Body of pancreas (tissue), 4 donors: ENCODE measurements around the gene RPH3AL. TPM values are rescaled to one million over a fixed set of nuclear protein-coding genes. Genes with fewer than 3 reads are reported as not detected.

Source experiments
- ATAC-seq: fragments of 150-250 bp; one replicate; pipeline ENCODE4 v1.9.1; 2016
- DNase-seq, 4 donors: peaks; one replicate each; pipeline ENCODE4 v3.0.0-alpha.2; 2019
- H3K27ac ChIP-seq, 4 donors: fragments of 200-600 bp; sonication (generic); 1 replicate in 3 of 4; 2 replicates in 1 of 4; pipeline versions ENCODE4 v1.5.1 to v1.6.1; 2016 to 2019; ENCODE audit warnings: mild to moderate bottlenecking in 1 of 4, mixed read lengths in 1 of 4, moderate library complexity in 1 of 4
- H3K27me3 ChIP-seq, 2 donors: fragments of 200-600 bp; sonication (generic); one replicate each; pipeline ENCODE4 v1.6.0; 2016; ENCODE audit warnings: mild to moderate bottlenecking in 1 of 2
- H3K36me3 ChIP-seq, 2 donors: fragments of 200-600 bp; sonication (generic); replicated peaks in 1 of 2; 2 replicates each; pipeline ENCODE4 v1.5.1; 2016; ENCODE audit warnings: low read depth in 2 of 2; ENCODE audit not compliant: insufficient read depth in 1 of 2
- H3K4me1 ChIP-seq: fragments of 200-600 bp; sonication (generic); one replicate; pipeline ENCODE4 v1.6.0; 2016
- H3K4me3 ChIP-seq, 2 donors: fragments of 200-600 bp; sonication (generic); 1 replicate in 1 of 2; 2 replicates in 1 of 2; pipeline ENCODE4 v1.5.1; 2016 to 2019
- H3K9me3 ChIP-seq, 3 donors: fragments of 200-600 bp; sonication (generic); 1 replicate in 2 of 3; 2 replicates in 1 of 3; pipeline ENCODE4 v1.5.1; 2016
- CTCF ChIP-seq, 7 experiments: fragments of 450-650 bp in 4 of 7; fragments of 200-600 bp in 3 of 7; sonication (generic) in 3 of 7; IDR thresholded peaks; one replicate each; pipeline ENCODE4 v1.5.1; 2016 to 2019; ENCODE audit warnings: antibody characterized with exemption in 7 of 7
- POLR2A ChIP-seq, 3 donors: fragments of 450-650 bp; IDR thresholded peaks; one replicate each; pipeline ENCODE4 v1.6.1; 2016; ENCODE audit warnings: antibody characterized with exemption in 3 of 3, mild to moderate bottlenecking in 2 of 3
- WGBS, 2 donors: methylation state at CpG; one replicate each; pipeline ENCODE4 v1.1.5; 2017; 5-methylcytosine and 5-hydroxymethylcytosine counted together
- intact Hi-C: fragments of 100-400 bp; cut with DNase I; formaldehyde crosslinking; loops from one replicate; pipeline ENCODE4 v1.15.1; 2023
- total RNA-seq, 2 donors: library from RNA; depleted of rRNA; stranded (reverse); fragments of >200 nt; gene quantifications; one replicate each; pipeline ENCODE4 v1.1.0, GENCODE V29; 2016

Gene RPH3AL
- total RNA-seq, 2 donors from 2014 or later, result 77.1 to 89.5 TPM

GRCh38 chr17:165939-166338 lies 186.7 kb downstream of the RPH3AL start:
- Histone ChIP-seq H3K27me3 (no peaks in the 10 kb centered on the region), H3K9me3 (no peaks in the 10 kb centered on the region), H3K36me3 (peaks cover 0 to 2% of the 10 kb centered on the region in 2 donors), H3K27ac (no peak overlapping the region), H3K4me3 (no peak overlapping the region), H3K4me1 (no peaks in the 10 kb centered on the region)
- TF ChIP-seq POLR2A (IDR thresholded peaks at IDR 0.05), result no peak
- no peak for DNase-seq
- WGBS, 2 donors, result 90 to 96% methylated on average over 5 to 14 of the region's 14 CpGs
- ATAC-seq, result no peak
- intact Hi-C loops, result no loop called here

- intact Hi-C loops, result no loop called here
- peak in 5 of 7 experiments; percentile 23 to 61 (median 54) for TF ChIP-seq CTCF (IDR thresholded peaks at IDR 0.05)
- TF ChIP-seq POLR2A (IDR thresholded peaks at IDR 0.05), result no peak
- Histone ChIP-seq H3K4me1 (no peaks in the 10 kb centered on the region), H3K27me3 (no peaks in the 10 kb centered on the region), H3K27ac (no peak overlapping the region), H3K36me3 (peaks cover 0 to 2% of the 10 kb centered on the region in 2 donors), H3K9me3 (no peaks in the 10 kb centered on the region), H3K4me3 (no peak overlapping the region)
- peak; percentile 52 for ATAC-seq
- WGBS, 2 donors, result 76 to 77% methylated on average over 11 to 15 of the region's 16 CpGs
- peak in 3 of 4 donors; percentile 46 to 68 (median 52) for DNase-seq
These were observed 188.0 kb downstream of the RPH3AL start for GRCh38 chr17:164303-165235.

- no peak overlapping the region for H3K27ac ChIP-seq
- ATAC-seq (peak; percentile 60), DNase-seq (no peak)
- TF ChIP-seq CTCF (IDR thresholded peaks at IDR 0.05), result peak in 1 of 7 experiments; percentile 6
- no peak for TF ChIP-seq POLR2A (IDR thresholded peaks at IDR 0.05)
- H3K4me1 ChIP-seq, result no peaks in the 10 kb centered on the region
- no peaks in the 10 kb centered on the region for H3K27me3 ChIP-seq
- H3K36me3 ChIP-seq, result peaks cover 0 to 2% of the 10 kb centered on the region in 2 donors
- intact Hi-C loops, result no loop called here
- 72 to 81% methylated on average over 8 to 11 of the region's 11 CpGs for WGBS, 2 donors
- H3K4me3 ChIP-seq, result no peak overlapping the region
- H3K9me3 ChIP-seq, result no peaks in the 10 kb centered on the region
These were observed 189.0 kb downstream of the RPH3AL start for GRCh38 chr17:163514-164098.

GRCh38 chr17:162689-163088 lies 189.9 kb downstream of the RPH3AL start:
- DNase-seq, result no peak
- no peak for ATAC-seq
- no peaks in the 10 kb centered on the region for H3K4me1 ChIP-seq
- no peak overlapping the region for H3K27ac ChIP-seq
- peaks cover 0 to 2% of the 10 kb centered on the region in 2 donors for H3K36me3 ChIP-seq
- WGBS, 2 donors, result 89 to 94% methylated on average over 8 to 11 of the region's 11 CpGs
- TF ChIP-seq POLR2A (IDR thresholded peaks at IDR 0.05) (no peak), CTCF (IDR thresholded peaks at IDR 0.05) (no peak)
- no peak overlapping the region for H3K4me3 ChIP-seq
- intact Hi-C loops, result no loop called here
- H3K9me3 ChIP-seq, result no peaks in the 10 kb centered on the region
- no peaks in the 10 kb centered on the region for H3K27me3 ChIP-seq

Other genes starting within 250 kb of the RPH3AL start
- gene SCGB1C2, start 215.2 kb downstream of the RPH3AL start, total RNA-seq, result not detected
- gene DOC2B, start 171.2 kb downstream of the RPH3AL start, total RNA-seq, result 10 to 100 TPM; 20.0 to 22.4 TPM
- 1 to 10 TPM; 4.4 to 5.9 TPM for gene RFLNB, start 93.1 kb upstream of the RPH3AL start, total RNA-seq